IPS-NIHi7 (cell line): ENCODE measurements around the gene NDUFS6.

Experiments used
- DNase-seq: peaks from one replicate; pipeline ENCODE4 v3.0.0; 2012; ENCODE audit warnings: mixed read lengths; ENCODE audit errors: extremely low spot score

Gene NDUFS6

GRCh38 chr5:1850324-1851154, 49.3 kb downstream of the NDUFS6 start:
- DNase-seq = peak; percentile 44

GRCh38 chr5:1851290-1851934, 50.2 kb downstream of the NDUFS6 start:
- DNase-seq = peak; percentile 57

- no peak for DNase-seq
Measured at GRCh38 chr5:1852324-1852947, 51.2 kb downstream of the NDUFS6 start.

GRCh38 chr5:1853531-1853930, 52.3 kb downstream of the NDUFS6 start:
- no peak for DNase-seq

GRCh38 chr5:1855075-1855474, 53.9 kb downstream of the NDUFS6 start:
- DNase-seq = no peak

- DNase-seq = no peak
Measured at GRCh38 chr5:1855596-1855995, 54.4 kb downstream of the NDUFS6 start.

- no peak for DNase-seq
Measured at GRCh38 chr5:1856596-1857255, 55.5 kb downstream of the NDUFS6 start.

GRCh38 chr5:1857256-1857600, 56.0 kb downstream of the NDUFS6 start:
- DNase-seq = no peak

- no peak for DNase-seq
Measured at GRCh38 chr5:1858436-1858835, 57.2 kb downstream of the NDUFS6 start.

- DNase-seq = no peak
Measured at GRCh38 chr5:1859099-1859498, 57.9 kb downstream of the NDUFS6 start.

GRCh38 chr5:1860021-1860610, 58.9 kb downstream of the NDUFS6 start:
- no peak for DNase-seq

GRCh38 chr5:1860949-1861348, 59.7 kb downstream of the NDUFS6 start:
- DNase-seq = no peak

GRCh38 chr5:1864896-1865440, 63.8 kb downstream of the NDUFS6 start:
- no peak for DNase-seq

- no peak for DNase-seq
Measured at GRCh38 chr5:1865486-1865885, 64.3 kb downstream of the NDUFS6 start.
